IPS-NIHi7 (cell line): ENCODE results near the gene ERLEC1.
A peak's percentile ranks its signal among the peaks of the same experiment; 100 is the strongest.
"Not testable (repeated sequence)": the region's sequence is repeated elsewhere in the genome, so short reads cannot be mapped to it uniquely, and the experiment has no call there.

Source experiments
- DNase-seq: peaks from one replicate; pipeline ENCODE4 v3.0.0; 2012; ENCODE audit warnings: mixed read lengths; ENCODE audit errors: extremely low spot score

The ERLEC1 gene

DNA sequence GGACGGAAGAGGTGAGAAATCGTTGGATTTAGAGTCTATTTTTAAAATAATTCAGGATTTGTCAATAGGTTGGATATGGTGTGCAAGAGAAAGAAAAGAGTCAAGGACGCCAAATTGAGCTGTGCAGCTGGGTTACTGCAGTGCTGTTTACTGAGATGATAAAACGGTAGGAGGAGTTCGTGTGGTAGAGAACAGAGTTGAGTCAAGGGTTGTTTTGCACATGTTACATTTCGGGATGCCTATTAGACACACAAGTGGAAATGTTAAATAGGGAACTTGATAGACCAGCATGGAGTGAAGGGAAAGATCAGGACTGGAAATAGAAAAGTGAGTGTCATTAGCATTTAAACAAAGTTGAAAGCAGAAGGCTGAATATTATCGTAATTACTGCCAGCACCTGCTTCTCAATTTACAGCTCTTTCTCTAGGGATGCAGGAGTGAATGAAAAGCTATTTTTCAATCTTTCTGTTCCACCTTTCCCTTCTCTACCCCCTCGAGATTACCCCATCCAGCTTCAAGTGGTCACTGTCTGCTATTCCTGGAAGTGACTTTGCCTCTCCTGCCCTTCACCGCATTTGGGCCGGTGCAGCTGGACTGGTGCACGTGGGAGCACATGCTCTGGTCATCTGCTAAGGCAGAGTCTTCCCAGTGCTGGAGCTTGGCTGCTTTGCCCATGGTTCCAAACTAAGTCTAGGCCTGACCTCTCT lies 42.6 kb downstream of the ERLEC1 start:
- no peak for DNase-seq

GRCh38 chr2:53829980-53830290 lies 43.1 kb downstream of the ERLEC1 start:
- not testable (repeated sequence) for DNase-seq

- no peak for DNase-seq
These were observed 53.7 kb downstream of the ERLEC1 start for GRCh38 chr2:53840580-53840979.

- not testable (repeated sequence) for DNase-seq
These were observed 54.8 kb downstream of the ERLEC1 start for GRCh38 chr2:53841651-53842050.

GRCh38 chr2:53842891-53843290 lies 56.0 kb downstream of the ERLEC1 start:
- DNase-seq = no peak

GRCh38 chr2:53843595-53843994 lies 56.8 kb downstream of the ERLEC1 start:
- DNase-seq = no peak

DNA sequence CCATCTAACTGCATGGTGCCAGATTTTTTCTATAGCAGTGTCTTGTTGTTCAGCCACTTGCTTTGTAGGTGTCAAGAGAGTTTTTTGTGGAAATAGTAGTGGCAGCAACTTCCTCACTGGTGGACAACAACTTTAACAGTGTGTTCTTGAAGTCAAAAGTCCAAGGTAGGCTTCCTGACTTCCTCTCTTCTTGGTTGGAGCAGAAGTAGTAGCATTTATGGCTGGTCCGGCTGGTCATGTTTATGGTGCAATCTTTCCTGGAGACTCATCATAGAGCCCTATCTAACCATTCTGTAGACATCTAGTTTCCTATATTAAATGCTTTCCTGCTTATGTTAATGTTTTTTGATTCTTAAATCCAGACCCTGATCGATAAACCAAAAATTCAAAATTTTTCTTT lies 61.2 kb downstream of the ERLEC1 start:
- no peak for DNase-seq

GRCh38 chr2:53851052-53851757 lies 64.4 kb downstream of the ERLEC1 start:
- DNase-seq = not testable (repeated sequence)

GRCh38 chr2:53852532-53852931 lies 65.7 kb downstream of the ERLEC1 start:
- DNase-seq = no peak

DNA sequence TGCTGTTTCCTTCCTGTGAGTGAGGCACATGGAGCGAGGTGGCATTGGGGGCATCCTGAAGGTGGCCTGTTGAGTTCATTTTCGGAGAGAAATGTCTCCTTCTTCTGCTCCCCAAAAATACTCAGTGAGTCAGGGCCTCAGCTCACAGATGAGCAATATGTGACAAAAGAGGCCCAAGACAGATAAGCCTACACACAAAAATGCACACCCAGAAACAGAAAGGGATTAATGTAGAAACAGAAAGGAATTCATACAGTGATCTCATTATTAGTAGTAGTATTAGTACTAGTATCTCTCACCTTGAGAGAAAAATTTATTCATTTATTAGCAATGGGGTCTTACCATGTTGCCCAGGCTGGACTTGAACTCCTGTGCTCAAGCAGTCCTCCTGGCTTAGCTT lies 67.8 kb downstream of the ERLEC1 start:
- DNase-seq = no peak

GRCh38 chr2:53856272-53856671 lies 69.4 kb downstream of the ERLEC1 start:
- DNase-seq = peak; percentile 14

GRCh38 chr2:53859206-53860181 lies 72.7 kb downstream of the ERLEC1 start, which contains the start of gene GPR75:
GPR75 (minus strand) TSS chr2:53859967; CDS start chr2:53854756, 5,211 bp downstream.
- peak; percentile 63 for DNase-seq

GRCh38 chr2:53861824-53862223 lies 75.0 kb downstream of the ERLEC1 start:
- no peak for DNase-seq

DNA sequence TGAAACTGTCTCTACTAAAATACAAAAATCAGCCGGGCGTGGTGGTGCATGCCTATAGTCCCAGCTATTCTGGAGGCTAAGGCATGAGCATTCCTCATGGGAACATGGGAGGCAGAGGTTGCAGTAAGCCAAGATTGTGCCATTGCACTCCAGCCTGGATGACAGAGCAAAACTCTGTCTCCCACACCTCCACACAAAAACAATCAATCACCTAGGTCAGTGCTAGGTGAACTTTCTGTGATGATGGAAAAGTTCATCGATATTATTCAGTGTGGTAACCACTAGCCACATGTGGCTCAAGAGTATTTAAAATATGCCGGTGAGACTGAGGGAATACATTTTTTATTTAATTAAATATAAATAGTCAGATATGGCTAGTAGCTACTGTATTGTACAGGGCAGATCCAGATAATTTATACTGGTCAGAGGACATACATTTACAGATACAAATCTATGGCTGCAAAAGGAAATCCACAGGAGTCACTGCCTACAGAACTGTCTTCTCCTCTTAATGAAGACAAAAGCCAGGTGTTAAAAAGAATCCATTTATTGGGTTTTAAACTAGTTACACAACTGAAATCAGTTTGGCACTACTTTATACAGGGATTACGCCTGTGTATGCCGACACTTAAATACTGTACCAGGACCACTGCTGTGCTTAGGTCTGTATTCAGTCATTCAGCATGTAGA lies 76.8 kb downstream of the ERLEC1 start:
- DNase-seq = no peak

DNA sequence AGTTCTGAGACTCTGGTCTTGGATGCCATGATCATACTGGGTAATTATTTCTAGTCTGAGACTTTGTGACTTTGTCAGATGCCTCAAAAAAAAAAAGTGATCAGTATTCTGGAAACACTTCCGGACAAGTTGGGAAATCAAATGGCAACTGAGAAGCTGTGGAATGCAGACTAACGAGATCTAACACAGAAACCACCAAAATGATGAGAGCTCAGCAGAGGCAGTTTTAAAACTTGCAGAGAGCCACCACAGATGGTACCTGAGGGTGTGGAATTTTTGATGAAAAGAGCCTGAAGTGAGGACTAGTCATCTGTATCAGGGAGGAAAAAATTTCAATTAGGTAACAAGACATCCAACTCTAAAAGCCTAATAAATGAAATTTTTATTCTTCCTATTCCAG lies 78.4 kb downstream of the ERLEC1 start:
- DNase-seq = no peak

DNA sequence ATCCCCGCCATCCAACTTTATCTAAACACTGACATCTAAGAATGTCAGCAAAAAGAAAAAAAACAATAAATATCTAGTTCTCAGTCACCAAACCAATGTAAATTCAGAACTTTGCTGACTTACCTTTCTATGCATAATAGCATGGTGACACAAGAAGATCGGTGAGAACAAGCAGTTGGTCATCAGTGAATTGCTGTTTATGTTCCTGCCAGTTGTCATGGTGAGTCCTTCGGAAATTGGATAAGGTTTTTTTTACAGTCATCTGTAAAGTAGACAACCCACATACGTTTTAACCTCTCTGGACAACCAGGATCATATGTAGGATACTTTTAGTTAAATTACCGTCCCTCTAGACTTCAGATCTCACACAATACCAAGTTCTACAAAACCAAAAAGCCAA lies 79.1 kb downstream of the ERLEC1 start:
- no peak for DNase-seq

DNA sequence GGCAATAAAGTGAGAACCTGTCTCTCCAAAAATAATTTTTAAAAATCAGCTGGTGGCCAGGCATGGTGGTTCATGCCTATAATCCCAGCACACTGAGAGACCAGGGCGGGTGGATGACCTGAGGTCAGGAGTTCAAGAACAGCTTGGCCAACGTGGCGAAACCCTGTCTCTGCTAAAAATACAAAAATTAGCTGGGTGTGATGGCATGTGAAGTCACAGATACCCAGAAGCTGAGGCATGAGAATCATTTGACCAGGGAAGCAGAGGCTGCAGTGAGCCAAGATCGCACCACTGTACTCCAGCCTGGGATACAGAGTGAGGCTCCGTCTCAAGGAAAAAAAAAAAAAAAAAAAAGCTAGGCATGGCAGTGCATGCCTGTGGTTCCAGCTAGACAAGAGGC lies 80.3 kb downstream of the ERLEC1 start:
- no peak for DNase-seq

DNA sequence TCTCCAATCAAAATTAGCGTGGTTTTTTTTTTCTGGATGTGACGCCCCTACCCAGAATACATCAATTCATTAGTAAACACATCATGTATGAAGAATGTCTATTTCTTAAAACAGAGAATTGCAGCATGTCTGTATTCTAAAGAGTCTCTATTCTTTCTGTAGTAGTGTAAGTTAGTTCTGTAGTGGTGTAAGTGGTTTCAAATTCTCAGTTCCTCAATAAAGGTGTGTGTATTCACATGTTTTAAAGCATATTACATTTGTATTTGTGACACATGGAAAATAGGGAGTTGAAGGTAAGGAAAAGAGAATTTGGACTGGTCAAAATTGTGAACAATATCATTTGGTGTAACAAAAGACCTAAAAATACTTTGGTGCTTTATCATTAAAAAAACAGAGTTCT lies 80.9 kb downstream of the ERLEC1 start:
- no peak for DNase-seq
